ENCODE data around the gene DLG3.

- TF ChIP-seq, protein P1, sequence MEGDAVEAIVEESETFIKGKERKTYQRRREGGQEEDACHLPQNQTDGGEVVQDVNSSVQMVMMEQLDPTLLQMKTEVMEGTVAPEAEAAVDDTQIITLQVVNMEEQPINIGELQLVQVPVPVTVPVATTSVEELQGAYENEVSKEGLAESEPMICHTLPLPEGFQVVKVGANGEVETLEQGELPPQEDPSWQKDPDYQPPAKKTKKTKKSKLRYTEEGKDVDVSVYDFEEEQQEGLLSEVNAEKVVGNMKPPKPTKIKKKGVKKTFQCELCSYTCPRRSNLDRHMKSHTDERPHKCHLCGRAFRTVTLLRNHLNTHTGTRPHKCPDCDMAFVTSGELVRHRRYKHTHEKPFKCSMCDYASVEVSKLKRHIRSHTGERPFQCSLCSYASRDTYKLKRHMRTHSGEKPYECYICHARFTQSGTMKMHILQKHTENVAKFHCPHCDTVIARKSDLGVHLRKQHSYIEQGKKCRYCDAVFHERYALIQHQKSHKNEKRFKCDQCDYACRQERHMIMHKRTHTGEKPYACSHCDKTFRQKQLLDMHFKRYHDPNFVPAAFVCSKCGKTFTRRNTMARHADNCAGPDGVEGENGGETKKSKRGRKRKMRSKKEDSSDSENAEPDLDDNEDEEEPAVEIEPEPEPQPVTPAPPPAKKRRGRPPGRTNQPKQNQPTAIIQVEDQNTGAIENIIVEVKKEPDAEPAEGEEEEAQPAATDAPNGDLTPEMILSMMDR (IDR thresholded peaks at IDR 0.05; ENCODE audit: poor library complexity, severe bottlenecking), result no peak
- TF ChIP-seq TAF1 (IDR thresholded peaks at IDR 0.05; ENCODE audit: low read depth) (no peak), RAD21 (conservative IDR thresholded peaks at IDR 0.05) (no peak), POLR2AphosphoS5 (IDR thresholded peaks at IDR 0.05) (no peak), SMC3 (conservative IDR thresholded peaks at IDR 0.05; ENCODE audit: poor library complexity) (no peak), EP300 (conservative IDR thresholded peaks at IDR 0.05; ENCODE audit: poor library complexity, severe bottlenecking) (no peak), REST (IDR thresholded peaks at IDR 0.05; ENCODE audit: borderline replicate concordance) (no peak), EZH2 (IDR thresholded peaks at IDR 0.05; ENCODE audit: borderline replicate concordance, insufficient read depth, low read length, poor library complexity, severe bottlenecking) (no peak)
These were observed 11.4 kb upstream of the DLG3 start for GRCh38 chrX:70432936-70433847.

Data from neural cell (in vitro differentiated cells).